Measurements from ENCODE around the gene BST1.

- TF ChIP-seq POLR2A (IDR thresholded peaks at IDR 0.05) (no peak), CTCF (IDR thresholded peaks at IDR 0.05) (no peak)
Measured at GRCh38 chr4:15703439-15703838, 574 bp downstream of the BST1 start.
